DMS53 (cell line): ENCODE measurements around the gene FOXL3.
"Not testable (repeated sequence)": the region's sequence is repeated elsewhere in the genome, so short reads cannot be mapped to it uniquely, and the experiment has no call there.

Source experiments
- DNase-seq: peaks from one replicate; lab custom pipeline; 2025; lab: John Stamatoyannopoulos, UW

The FOXL3 gene

DNA sequence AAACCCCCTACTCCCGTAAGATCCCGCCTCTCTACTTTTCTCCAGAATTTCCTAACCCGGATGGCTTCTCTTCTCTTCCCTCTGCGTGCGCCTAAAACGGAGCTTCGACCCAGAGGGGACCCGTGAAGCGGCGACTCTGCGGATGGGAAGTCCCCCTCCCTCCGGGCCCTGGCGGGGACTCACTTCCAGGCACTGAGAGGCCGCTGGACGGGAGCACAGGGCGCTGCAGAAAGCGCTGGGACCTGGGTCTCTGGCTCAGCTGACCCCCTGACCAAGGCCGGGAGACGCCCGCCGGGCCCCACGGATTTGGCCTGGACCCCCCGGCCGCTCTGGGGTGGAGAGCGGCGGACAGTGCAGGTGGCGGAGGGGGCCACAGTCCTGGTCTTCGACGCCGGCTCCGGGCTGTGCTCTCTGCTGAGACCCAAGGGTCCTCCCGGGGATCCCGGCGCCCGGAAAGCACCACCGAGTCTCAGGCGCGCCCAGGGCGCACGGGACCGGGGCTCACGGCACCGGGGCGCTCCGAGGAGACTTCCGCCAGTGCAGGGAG, 688 bp upstream of the FOXL3 start:
- no peak for DNase-seq

DNA sequence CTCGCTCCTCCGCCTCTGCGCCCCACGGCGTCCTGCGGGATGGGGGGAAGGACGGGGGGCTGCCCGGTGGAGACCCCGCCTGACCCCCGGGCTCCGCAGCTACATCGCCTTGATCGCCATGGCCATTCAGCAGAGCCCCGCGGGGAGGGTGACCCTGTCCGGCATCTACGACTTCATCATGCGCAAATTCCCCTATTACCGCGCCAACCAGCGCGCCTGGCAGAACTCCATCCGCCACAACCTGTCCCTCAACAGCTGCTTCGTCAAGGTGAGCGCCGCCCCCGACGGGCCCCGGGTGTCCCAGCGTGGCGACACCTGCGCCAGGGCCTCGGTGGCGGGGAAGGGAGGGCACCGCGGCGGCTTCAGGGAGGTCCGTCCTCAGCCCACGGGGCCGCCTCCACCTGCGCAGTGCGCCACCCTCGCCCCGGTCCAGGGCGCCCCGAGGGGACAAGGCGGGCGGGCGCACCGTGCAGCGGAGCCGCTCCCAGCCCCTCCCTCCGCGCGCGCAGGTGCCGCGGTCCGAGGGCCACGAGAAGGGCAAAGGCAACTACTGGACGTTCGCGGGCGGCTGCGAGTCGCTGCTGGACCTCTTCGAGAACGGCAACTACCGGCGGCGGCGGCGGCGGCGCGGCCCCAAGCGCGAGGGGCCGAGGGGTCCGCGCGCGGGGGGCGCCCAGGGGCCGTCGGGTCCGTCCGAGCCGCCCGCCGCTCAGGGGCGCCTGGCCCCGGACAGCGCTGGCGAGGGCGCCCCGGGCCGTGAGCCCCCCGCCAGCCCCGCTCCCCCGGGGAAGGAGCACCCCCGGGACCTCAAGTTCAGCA, 793 bp downstream of the FOXL3 start:
- DNase-seq = no peak

GRCh38 chr7:291373-292092, 1.6 kb downstream of the FOXL3 start:
- DNase-seq = no peak

GRCh38 chr7:292226-292625, 2.3 kb downstream of the FOXL3 start:
- no peak for DNase-seq

DNA sequence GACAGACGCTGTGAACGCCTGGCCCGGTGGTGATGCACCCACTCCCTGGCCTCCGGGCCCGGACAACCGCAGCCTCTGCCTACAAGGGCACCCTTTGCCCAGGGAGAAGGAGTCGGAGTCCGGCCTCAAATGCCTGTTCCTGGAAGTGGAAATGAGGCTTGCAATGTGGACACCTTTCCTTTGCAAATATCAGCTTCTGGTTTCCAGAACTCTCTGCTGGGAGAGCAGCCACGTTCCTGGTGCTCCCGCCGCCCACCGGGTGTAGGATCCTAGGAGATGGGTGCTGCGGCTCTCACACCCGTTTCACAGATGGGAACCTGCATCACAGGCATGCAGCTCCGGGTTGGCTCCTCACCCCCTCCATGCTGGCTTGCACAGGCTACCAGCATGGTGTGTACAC, 2.9 kb downstream of the FOXL3 start:
- DNase-seq = no peak

DNA sequence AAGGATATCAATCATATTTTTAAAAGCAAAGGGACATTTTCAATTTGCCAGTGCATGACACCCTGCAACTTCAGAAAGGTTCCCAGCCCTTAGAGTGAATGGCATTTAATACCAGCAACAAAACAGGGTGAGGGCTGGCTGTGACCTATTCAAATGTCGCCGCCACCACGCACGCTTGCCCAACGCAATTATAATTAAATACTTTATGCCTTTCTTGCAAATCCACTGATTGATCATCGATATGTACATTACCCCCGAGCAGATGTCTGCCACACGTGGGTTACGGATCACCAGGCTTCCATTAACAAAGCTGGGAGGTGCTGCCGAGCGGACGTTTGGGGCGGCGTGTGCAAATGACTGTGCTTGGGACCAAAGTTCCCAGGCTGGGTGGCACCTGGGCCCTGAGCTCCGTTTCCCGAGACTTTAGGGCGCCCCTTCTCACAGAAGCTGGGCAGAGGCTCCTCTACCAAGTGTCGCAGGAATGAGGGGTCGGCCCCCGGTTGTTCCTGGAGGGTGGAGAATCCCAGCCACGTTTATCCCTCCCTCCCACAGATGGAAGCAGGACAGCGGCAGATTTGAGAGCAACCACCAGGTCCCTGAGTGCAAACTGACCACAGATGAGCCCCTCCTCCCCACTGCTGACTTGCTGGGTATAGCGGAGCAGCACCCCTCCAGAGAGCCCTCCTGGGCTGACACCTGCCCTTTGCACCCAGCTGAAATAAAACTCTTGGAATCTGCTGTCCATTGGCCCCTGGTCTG, 3.9 kb downstream of the FOXL3 start:
- DNase-seq = no peak

DNA sequence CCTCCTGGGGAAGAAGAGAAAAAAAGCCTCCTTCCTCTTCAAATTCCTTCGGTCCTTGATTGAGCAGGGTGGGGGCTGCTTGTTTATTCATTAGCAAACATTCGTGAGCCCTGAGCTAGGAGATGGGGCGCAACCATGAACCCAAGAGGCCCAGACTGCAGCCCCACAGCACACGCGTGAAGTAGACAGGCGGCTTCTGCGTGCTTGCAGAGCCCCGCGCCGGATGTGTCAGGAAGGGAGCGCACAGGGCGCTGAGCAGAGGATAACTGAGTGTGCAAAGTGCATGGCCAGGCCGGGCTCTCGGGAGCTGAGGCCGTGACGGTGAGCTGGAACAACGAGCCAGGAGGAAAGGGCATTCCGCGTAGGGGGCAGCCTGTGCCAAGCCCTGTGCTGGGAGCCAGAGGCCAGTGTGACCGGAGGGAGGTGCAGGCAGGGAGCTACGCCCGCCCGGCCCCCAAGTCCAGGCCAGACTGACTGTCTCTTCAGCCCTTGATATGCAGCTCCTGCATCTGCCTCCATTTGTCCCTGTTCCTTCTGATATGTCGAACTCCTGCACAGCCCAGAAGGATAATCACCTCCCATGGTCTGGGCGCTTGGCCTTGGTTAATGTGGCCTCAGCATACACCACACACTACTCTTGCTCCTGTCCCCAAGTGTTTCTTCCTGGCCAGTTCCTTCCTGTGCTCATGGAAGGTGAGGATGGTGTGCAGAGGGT, 4.6 kb downstream of the FOXL3 start:
- no peak for DNase-seq

DNA sequence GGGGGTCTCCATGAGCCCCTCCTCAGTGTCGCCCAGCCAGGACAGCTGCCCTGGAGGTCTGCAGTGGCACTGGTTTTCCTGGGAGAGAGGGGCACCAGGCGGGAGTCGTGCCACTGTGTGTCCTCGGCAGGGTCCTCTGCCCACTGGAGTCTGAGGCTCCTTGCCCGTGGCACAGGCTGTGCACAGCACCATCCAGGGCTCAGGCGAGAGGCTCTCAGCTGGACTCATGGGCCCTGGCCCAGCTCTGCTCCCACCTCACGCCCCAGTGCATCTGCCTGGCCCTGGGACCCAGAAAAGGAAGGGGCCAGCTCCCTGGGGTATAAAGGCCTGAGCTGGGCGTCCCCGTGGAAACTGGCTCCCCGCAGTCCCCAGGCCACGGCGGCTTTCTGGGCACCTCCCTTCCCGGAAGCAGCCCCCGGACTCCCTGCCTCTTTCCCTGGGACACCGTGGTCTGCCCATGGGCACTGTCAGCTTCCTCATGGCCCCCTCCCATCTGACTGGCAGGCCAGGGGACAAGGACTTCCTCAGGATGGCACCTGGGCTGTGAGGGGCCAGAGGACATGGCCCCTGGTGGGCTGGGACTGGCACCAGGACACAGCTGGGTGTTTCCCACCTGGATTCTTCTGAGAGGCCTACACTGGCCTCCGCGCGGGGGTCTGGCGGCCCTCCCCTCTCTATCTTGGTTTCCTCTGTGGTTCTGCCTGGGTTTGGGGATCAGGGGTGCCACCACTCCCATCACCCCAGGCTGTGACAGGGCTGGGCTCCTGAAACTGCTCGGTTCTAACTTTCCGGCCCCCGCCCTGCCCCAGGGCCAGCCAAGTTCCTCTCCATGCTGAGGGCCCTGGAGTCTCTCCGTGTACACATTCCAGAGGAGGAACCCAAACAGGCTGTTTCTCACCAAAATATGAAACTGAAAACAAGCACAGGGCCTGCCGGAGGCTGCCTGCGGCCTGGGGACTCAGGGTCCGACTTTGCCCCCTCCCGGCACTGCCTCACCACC, 5.5 kb downstream of the FOXL3 start:
- no peak for DNase-seq

DNA sequence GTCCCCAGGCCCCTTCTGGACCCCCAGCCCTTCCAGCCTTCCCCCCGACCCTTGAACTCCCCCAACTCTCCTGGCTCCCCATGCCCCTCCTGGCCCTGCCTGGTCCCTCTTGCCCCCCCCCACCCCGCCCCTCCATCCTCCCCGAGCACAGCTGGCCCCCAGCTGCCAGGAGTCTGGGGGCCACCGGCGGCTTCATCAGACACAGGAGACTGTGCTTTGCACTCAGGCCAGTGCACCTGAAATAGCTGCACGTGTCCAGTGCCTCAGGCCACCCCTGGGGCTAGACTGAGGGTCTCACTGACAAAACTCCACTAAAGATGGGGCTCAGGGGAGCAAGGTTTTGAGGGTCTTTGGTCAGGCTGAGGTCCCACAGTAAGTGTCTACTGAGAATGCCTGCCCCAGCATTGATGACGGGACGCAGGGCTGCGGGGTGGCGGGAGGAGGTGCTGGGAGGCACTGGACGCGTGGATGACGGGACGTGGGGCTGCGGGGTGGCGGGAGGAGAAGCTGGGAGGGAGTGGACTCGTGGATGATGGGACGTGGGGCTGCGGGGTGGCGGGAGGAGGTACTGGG, 6.5 kb downstream of the FOXL3 start:
- no peak for DNase-seq

DNA sequence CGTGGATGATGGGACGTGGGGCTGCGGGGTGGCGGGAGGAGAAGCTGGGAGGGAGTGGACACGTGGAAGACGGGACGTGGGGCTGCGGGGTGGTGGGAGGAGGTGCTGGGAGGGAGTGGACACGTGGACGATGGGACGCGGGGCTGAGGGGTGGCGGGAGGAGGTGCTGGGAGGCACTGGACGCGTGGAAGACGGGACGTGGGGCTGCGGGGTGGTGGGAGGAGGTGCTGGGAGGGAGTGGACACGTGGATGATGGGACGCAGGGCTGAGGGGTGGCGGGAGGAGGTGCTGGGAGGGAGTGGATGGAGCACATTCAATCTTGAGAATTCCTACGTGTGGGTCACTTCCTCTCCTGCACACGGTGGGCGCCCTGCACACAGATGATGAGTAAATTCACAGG, 7.2 kb downstream of the FOXL3 start:
- DNase-seq = not testable (repeated sequence)

- no peak for DNase-seq
Observed at GRCh38 chr7:297611-298374, 7.8 kb downstream of the FOXL3 start.

DNA sequence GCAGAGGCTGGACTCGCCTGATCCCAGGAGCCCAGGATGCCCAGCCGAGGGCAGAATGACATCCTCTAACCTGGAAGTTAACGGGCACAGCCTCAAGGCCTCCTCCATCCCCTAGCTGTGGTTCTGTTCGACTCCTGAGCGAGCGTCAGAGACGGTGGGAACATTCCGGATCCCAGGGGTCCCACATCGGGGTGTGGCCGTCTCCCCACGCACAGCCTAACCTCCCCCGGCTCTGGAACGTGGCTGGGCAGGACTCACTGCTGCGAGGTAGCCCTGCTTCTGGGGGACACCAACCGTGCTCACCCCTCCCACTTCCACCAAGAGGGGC, 8.4 kb downstream of the FOXL3 start:
- no peak for DNase-seq

DNA sequence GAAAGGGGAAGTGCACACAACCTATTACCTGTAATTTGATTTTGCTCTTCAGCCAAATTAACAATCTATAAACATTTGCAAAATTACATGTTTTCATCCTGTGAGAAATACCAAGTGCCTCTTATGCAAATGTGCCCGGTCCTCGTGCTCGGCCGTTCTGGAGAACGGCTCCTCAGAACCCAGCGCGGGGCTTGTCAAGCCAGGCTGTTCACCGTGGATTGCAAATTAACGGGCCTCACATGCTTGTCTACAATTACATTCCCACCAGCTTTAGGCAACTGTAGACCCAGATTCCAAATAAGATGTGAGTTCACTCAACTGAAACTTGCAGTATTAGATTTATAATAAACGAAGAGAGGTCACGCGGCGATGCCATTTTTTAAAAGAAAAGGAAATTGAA, 8.8 kb downstream of the FOXL3 start:
- DNase-seq = no peak

GRCh38 chr7:299169-299568, 9.2 kb downstream of the FOXL3 start:
- no peak for DNase-seq

DNA sequence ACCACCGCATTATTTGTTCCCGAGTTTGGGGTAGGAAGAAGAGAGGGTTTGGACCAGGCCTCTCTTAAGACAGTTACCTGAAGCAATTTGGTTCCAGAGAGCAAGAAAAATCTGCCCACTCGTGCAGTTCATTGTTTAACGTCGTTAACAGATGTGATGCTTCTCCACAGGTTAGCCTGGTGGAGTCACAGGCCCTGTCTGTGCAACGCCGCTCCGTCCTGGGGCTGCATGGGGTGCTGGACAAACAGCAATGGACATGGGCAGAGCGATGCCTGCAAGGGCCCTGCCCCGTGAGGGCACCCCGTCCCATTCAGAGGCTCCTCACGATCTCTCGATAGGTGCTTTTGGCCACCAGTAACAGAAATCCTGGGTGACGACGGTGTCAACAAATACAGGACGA, 9.7 kb downstream of the FOXL3 start:
- DNase-seq = no peak

DNA sequence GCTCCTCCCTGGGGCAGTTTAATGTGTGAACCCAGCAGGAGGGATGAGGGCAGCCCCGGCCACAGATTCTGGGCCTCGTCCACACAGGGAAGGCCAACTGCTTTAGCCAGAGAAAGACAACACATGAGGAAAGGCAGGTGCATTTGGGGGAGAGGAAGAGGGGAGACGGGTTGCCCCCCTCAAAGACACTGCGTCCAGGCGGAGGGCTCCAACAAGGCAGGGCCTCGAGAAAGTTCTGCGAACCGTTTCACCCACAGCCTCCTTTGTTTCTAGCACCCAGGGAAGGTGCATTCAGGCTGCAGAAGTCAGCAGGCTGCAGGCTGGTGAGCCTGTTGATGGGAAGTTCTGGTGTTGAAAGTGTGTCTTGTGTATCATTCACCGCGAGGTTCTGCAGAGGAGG, 10.1 kb downstream of the FOXL3 start:
- DNase-seq = no peak

GRCh38 chr7:300546-301290, 10.7 kb downstream of the FOXL3 start:
- no peak for DNase-seq

- DNase-seq = no peak
Observed at GRCh38 chr7:301291-302053, 11.5 kb downstream of the FOXL3 start.
